Anterior cingulate cortex (tissue), 58 donors: ENCODE data around the gene PRKN.

Source experiments
- DNase-seq, 58 donors: peaks; one replicate each; lab custom pipeline; 2025; lab: John Stamatoyannopoulos, UW

The PRKN gene

DNA sequence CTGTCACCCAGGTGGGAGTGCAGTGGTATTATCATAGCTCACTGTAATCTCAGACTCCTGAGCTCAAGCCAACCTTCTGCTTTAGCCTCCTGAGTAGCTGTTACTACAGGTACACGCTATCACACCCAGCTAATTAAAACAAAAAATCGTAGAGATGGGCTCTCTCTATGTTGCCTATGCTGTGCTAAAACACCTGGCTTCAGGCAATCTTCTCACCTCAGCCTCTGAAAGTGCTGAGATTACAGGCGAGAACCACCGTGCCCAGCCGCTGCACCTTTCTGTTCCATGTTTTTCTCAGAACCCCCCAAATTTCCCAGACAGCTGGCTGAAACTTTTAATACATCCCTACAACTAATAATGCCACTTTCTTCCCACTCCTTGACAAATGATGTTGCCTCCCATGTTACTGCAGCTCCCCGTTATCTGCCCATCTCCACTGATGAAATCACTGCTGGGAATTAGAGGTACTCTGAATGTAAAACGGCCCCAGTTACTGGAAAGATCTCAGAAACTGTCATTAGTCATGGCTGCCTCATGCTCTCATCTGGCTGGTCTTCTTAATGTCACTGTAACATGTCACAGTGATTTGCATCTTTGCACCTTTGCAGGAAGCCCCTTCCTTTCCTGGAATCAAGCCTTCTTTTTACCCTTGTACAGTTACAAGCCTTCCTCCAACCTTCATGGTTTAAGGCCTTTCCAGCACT, 697.5 kb downstream of the PRKN start:
- DNase-seq = no peak

- no peak for DNase-seq
Observed at GRCh38 chr6:162026843-162027242, 700.7 kb downstream of the PRKN start.

DNA sequence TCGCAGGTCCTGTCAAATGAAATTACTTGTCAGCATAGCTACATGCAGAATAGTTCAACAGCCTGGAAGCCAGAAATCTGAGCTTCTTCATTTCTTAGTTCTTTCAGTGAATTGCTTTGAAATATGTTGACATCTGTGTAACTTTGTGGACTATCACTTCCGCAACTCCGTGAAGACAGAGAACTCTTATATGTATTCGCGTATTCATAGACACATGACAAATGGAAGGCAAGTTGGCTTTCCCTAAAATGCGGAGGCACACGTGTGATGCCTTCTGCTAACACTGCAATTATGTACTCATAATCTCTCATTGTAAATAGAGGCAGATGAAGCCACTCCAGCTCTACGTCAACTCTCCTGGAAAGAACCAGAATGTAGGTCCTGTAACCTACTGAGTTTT, 701.5 kb downstream of the PRKN start:
- no peak for DNase-seq

GRCh38 chr6:162019349-162019748, 708.2 kb downstream of the PRKN start:
- DNase-seq = no peak

DNA sequence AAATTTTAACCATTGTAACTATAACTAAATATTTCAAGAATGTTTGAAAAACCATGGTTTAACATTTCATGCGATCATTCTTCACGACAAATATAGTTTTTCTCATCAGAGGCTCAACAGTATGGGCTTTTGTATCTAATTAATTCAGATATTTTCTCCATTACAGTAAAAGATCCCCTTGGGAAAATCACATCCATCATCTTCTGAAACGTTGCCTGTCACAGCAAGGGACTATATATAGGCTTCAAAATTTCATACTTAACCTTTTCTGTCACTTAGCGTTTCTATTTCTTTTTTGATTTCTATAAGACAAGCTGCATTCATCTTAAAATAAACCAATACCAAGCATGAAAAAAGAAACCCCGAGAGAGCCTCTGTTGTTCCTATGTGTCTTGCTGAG, 710.0 kb downstream of the PRKN start:
- DNase-seq = no peak

- DNase-seq = no peak
Observed at GRCh38 chr6:162014069-162014811, 713.3 kb downstream of the PRKN start.

DNA sequence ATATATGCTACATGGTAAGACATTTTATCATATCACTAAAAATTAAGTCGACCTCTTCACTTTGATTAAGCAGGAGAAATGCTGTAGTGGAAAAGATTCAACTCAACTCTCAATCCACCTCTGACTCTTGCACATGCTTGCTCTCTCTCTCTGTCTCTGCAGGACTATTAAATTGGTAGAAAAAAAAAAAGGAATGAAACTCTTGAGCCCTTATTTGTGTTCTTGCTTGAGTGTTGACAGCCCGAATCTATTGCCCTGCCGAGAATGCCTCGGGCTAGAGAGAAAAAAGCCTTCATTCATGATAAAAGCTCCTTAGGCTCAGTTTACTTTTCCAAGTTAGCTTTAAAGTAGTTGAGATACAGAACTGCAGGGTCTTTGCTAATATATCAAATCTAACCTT, 722.2 kb downstream of the PRKN start:
- DNase-seq = no peak

DNA sequence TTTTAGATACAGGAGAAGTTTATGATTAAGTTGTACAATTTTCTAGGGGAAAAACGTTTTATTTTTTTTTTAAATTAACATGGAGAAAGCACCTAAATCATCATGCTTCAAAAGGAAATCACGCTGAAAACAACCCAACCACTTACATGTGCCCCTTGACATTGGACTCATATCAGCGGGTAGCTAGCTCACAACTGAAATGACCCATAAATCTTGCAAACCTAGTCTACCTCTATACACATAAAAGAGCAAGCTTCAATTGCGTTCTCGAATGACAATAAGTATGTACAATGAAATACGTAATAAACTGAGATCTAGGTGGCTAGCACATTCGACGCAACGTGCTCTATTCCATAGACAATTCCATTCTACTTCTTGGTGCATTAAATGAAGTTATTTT, 730.8 kb downstream of the PRKN start:
- DNase-seq = no peak

DNA sequence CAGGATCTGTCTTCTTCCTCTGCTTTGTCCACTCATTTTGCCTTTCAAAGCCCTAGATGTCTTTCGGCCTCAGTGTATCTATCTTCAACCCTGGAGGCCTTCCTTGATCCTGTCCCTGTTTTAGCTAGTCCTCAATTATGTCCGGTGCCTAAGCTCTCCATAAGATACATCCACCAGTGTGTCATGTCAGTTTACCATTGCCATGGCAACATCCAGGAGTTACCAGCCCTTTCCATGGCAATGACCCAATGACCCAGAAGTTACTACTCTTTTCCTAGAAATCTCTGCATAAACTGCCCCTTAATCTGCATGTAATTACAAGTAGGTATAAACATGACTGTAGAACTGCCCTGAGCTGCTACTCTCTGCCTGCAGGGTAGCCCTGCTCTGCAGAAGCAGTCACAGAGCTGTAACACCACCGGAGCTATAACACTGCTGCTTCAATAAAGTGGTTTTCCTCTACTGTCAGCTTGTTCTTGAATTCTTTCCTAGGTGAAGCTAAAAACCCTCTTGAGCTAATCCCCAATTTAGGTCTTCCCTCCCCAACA, 741.6 kb downstream of the PRKN start:
- no peak for DNase-seq

GRCh38 chr6:161984713-161985112, 742.9 kb downstream of the PRKN start:
- DNase-seq = no peak

- DNase-seq = no peak
Observed at GRCh38 chr6:161976553-161976952, 751.0 kb downstream of the PRKN start.

DNA sequence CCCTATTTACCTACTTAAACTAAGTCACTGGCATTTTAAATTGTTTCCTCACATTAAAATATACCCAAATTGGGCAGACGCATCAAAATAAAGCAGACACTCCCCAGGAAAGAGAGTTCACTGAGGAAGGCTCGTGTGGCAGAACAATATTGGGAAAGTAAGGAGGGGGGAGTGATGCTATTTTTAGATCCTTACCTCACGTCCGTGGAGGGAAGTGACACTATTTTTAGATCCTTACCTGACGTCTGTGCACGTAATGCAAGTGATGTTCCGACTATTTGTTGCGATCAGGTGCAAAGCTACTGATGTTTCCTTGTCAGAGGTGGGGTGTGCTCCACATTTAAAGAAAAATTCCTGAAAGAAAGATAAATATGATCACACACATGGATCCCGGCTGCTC, 754.5 kb downstream of the PRKN start:
- no peak for DNase-seq

DNA sequence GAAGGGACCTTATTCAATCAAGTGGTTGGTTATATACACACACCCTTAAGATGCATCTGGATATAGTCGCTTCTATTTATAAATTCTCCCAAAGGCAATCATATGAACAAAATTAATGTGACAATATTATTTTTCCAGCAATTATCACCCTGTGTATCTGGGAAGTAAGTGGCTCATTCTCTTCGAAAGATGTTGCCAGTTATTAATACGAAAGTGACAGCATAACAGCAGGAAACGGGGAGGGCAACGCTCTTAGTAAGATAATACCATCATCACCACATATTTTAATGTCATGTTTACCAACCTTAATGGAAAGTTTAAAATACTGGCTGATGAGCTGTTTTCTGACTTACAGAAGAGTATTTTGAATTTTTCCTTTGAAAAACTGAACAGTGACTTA, 756.5 kb downstream of the PRKN start:
- no peak for DNase-seq

DNA sequence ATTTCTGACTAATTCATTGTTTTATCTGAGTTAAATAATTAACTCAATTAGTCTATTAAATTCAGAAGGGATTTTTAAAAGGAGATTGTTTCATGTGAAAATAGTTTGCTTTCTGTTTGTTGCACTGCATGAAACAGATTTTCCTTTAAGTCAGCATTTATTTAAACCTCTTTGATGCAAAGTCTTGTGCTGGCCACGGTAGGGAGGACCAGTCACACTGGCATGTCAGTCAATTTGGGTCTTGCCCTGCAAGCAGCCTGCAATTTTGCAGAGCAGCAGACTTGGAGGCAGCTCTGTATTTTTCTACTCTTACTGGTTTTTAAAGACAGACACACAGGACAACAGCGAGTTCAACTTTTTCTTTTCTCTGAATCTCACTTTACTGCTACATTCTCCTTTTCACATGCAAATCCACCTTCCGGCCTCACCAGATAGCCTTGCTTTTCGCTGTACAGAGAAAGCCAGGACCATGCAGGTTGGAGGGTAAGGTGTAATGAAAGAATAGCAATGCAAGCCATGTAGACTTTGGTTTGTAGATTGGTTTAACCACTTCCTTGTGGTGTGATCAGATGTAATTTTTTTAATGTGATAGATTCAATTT, 763.8 kb downstream of the PRKN start:
- DNase-seq = no peak

DNA sequence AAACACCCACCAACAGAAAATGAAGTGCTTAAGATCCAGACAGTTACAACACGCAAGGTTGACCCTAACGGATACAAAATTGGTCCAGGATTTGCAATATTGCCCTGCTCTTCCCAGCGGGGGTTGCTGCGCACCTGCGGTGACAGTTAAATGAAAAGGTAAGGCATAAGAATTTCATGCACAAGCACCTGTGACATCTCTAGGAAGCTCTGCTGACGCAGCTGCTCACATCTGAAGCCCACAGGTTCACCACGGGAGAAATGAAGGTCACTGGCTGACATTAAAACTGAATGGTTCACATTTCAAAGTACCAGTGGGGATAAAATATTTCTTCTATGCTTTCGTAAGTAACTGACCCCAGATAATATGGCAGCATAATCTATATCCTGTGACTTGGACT, 764.4 kb downstream of the PRKN start:
- no peak for DNase-seq

DNA sequence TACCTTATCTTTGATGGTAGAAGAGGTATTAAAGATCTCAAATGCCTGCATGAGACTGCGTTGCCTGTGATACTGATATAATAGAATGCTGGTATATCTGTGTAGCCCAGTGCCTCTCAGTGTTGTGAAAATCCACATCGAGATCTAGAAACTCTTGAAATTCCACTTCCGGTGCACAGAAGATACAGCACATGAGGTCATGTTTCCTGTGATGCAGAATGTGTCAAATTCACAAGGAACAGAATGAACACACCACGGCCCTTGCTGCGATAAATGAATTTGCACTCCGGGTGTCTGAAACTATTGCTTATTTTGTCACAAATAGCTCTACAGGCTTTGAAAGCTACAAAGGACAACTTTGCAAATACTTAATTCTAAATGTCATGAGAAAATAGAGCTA, 765.8 kb downstream of the PRKN start:
- no peak for DNase-seq

DNA sequence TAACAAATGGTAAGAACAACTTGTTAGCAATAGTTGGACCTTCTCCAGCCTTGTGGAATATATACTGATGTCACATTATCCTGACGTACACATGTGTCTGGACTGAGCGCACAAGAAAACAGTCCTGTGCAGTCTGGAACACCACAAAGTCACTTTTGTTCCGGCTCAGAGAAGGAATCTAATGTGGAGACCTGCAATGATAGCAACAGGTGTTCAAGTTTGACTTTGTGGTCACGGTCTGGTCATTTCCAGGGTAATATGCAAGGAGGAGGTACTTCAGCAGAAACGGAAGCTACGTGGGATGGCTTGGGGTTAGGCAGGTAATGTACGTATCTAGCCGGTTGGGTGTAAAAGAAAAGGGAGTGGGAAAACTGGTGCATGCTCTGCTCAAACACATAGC, 766.5 kb downstream of the PRKN start:
- no peak for DNase-seq

DNA sequence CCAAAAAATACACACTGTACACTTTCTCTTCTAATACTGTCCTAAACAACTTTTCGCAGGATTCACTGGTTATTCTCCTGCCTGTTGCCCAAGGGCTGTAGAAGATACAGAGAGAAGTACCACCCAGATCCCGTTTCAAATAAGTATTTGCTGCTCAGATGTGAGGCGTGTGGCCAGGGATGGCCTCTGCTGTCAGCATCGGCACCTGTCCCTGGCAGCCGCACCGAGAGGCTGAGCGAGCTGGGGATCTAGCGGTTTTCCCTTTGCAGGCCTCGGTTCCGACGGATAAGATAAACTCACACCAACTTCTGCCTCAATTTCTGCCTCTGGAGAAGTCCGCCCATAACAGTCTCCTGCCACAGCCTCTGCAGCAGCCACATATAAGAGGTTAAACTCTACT, 768.5 kb downstream of the PRKN start:
- DNase-seq = no peak

DNA sequence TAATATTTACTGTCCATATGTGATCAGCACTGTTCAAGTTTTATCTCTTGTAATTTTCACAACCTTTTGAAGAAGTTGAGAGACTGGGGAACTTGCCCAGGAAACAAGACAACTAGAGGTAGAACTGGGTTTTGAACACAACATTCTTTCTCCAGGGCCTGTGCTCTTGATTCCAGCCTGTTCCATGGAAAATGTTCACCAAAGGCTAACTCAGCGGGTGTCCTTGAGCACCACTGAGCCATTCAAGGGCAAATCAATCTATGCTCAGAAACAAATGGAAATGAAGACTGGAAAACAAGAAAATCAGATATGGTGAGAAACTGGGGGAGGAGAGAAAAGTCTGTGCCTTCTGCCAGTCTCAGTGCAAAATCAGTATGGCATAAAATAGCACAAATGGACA, 771.5 kb downstream of the PRKN start:
- DNase-seq = no peak

- no peak for DNase-seq
Observed at GRCh38 chr6:161954699-161955276, 772.8 kb downstream of the PRKN start.

GRCh38 chr6:161954077-161954476, 773.5 kb downstream of the PRKN start:
- DNase-seq = no peak
